Measurements from ENCODE around the gene SH2D3C. TPM values are rescaled to one million over a fixed set of nuclear protein-coding genes. Genes with fewer than 3 reads are reported as not detected.

SH2D3C gene
- total and polyA plus RNA-seq, 9 of the 15 experiments (the other 6 are each of a cell fraction or from before 2014, with no cell fraction given) = 0.03 to 1.2 (median 0.22) TPM; not detected in 1

GRCh38 chr9:127712867-127713266, 65.6 kb downstream of the SH2D3C start:
- Histone ChIP-seq H3K27ac (ENCODE audit: extremely low read depth, low read depth, low read length) (no peak overlapping the region), H2AFZ (ENCODE audit: low read depth, low read length) (no peak overlapping the region), H3K9me1 (ENCODE audit: control insufficient read depth, insufficient read depth, low read length) (peaks cover 4% of the 10 kb centered on the region), H4K20me1 (replicated peaks; ENCODE audit: control insufficient read depth, insufficient read depth, low read length) (peaks cover 3% of the 10 kb centered on the region; the same call in 1 of the 2 replicates), H3K9me3 (replicated peaks; ENCODE audit: control insufficient read depth, insufficient read depth, low read depth, low read length) (0 out of 2 replicates have a peak, but pooled peaks cover 4% of the 10 kb centered on the region), H3K9ac (ENCODE audit: insufficient read depth in 1 of 2, low read depth in 2 of 2, low read length in 2 of 2) (peak overlapping the region in 1 of 2 experiments; percentile 55; a peak in 1 of 4 replicates), H3K27me3 (ENCODE audit: control insufficient read depth in 2 of 2, insufficient read depth in 2 of 2, low read length in 2 of 2) (no peaks in the 10 kb centered on the region), H3K79me2 (ENCODE audit: control insufficient read depth, insufficient read depth, low read length) (0 out of 3 replicates have a peak, but pooled peaks cover 3% of the 10 kb centered on the region), H3K4me1 (replicated peaks in 1 of 2; ENCODE audit: control insufficient read depth in 2 of 2, insufficient read depth in 2 of 2, low read length in 2 of 2) (peaks cover 4 to 53% of the 10 kb centered on the region in 2 experiments; a peak in 4 of 5 replicates), H3K36me3 (ENCODE audit: control insufficient read depth, insufficient read depth, low read length) (no peaks in the 10 kb centered on the region), H3K4me2 (ENCODE audit: insufficient read depth, low read length) (no peak overlapping the region), H3K4me3 (no peak overlapping the region)
- intact Hi-C loops (cut with micrococcal nuclease) = no loop called here
- 0 out of 2 replicates have a peak, but pooled peaks have one; percentile 8 for TF ChIP-seq ZNF143 (CRISPR knock-in tag; IDR thresholded peaks at IDR 0.05)
- TF ChIP-seq USF1 (CRISPR knock-in tag; IDR thresholded peaks at IDR 0.05) = peak; percentile 30; the same call in 1 of the 2 replicates
- TF ChIP-seq ZBTB34 (CRISPR knock-in tag; IDR thresholded peaks at IDR 0.05) = no peak
- no peak for TF ChIP-seq DACH1 (IDR thresholded peaks at IDR 0.05; ENCODE audit: partially characterized antibody)
- TF ChIP-seq ZNF583 (CRISPR knock-in tag; IDR thresholded peaks at IDR 0.05) = no peak
- no peak for DNase-seq (ENCODE audit: extremely low read depth in 1 of 4, low spot score in 3 of 4)
- ChIA-PET CTCF (ENCODE audit: low intra/inter-chr PET ratio) (no interaction called here), POLR2A (interaction anchor here (1.2 kb wide), 1 partner anchor 9 kb away, joined by 4 read pairs; no protein-coding TSS in a partner anchor)
- no TSS peak for BruUV-seq (replicated peaks)
- 86% methylated on average over 8 of the region's 10 CpGs for WGBS (ENCODE audit: insufficient coverage, low coverage, missing lambda C conversion rate)
- in situ Hi-C loops (cut with MboI) = no loop called here
- no peak for ATAC-seq
- no peak for FAIRE-seq

All from K562 (cell line).